Measurements from ENCODE around the gene ECEL1.
A peak's percentile ranks its signal among the peaks of the same experiment; 100 is the strongest.

- TF ChIP-seq POLR2A (IDR thresholded peaks at IDR 0.05) (no peak), CTCF (IDR thresholded peaks at IDR 0.05) (peak in 3 of 4 experiments; percentile 26 to 95 (median 31)), EP300 (IDR thresholded peaks at IDR 0.05) (no peak), POLR2AphosphoS5 (IDR thresholded peaks at IDR 0.05) (no peak)
Observed at GRCh38 chr2:232521959-232522622, 34.5 kb upstream of the ECEL1 start.
